Testis (tissue), 3 donors: Measurements from ENCODE around the gene EWSR1. TPM values are rescaled to one million over a fixed set of nuclear protein-coding genes. Genes with fewer than 3 reads are reported as not detected.

ENCODE experiments used
- DNase-seq: peaks from one replicate; pipeline ENCODE4 v3.0.0-alpha.2; 2019
- H3K27ac ChIP-seq, 2 donors: fragments of 200-600 bp; sonication (generic); one replicate each; pipeline ENCODE4 v1.5.1; 2019
- H3K27me3 ChIP-seq: fragments of 200-600 bp; sonication (generic); one replicate; pipeline ENCODE4 v1.5.1; 2019
- H3K36me3 ChIP-seq: fragments of 200-600 bp; sonication (generic); one replicate; pipeline ENCODE4 v1.5.1; 2017; ENCODE audit warnings: low read depth; ENCODE audit errors: missing control alignments
- H3K4me1 ChIP-seq: fragments of 200-600 bp; sonication (generic); one replicate; pipeline ENCODE4 v1.5.1; 2019
- H3K4me3 ChIP-seq, 2 donors: fragments of 200-600 bp; sonication (generic); one replicate each; pipeline ENCODE4 v1.5.1; 2017 to 2019
- H3K9me3 ChIP-seq: fragments of 200-600 bp; sonication (generic); one replicate; pipeline ENCODE4 v1.5.1; 2017
- CTCF ChIP-seq, 3 experiments: fragments of 450-650 bp in 2 of 3; fragments of 200-600 bp in 1 of 3; sonication (generic) in 1 of 3; IDR thresholded peaks; one replicate each; pipeline ENCODE4 v1.5.1; 2016 to 2019; ENCODE audit warnings: antibody characterized with exemption in 3 of 3, mild to moderate bottlenecking in 2 of 3, moderate library complexity in 1 of 3
- POLR2A ChIP-seq: fragments of 450-650 bp; IDR thresholded peaks from one replicate; pipeline ENCODE4 v1.6.1; 2017; ENCODE audit warnings: antibody characterized with exemption, mild to moderate bottlenecking, moderate library complexity
- WGBS, 2 donors: methylation state at CpG; one replicate each; pipeline ENCODE4 v1.1.5; 2018; 5-methylcytosine and 5-hydroxymethylcytosine counted together
- intact Hi-C: fragments of 100-400 bp; cut with DNase I; formaldehyde crosslinking; loops from one replicate; pipeline ENCODE4 v1.15.1; 2023; ENCODE audit warnings: low total_unique reads
- polyA plus RNA-seq: library from polyadenylated mRNA; stranded (reverse); fragments of 350-450 nt; fragmentation: Illumina TruSeq; extraction: RNeasy Lipid Tissue Mini Kit (QIAGEN cat#74804); gene quantifications from one replicate; pipeline ENCODE4 v1.2.3, GENCODE V29; 2014; ENCODE audit warnings: low read depth, low replicate concordance; ENCODE audit not compliant: insufficient read depth
- total RNA-seq, 2 donors: library from RNA; depleted of rRNA; stranded (reverse); fragments of >200 nt; gene quantifications; one replicate each; pipeline ENCODE4 v1.2.3, GENCODE V29; 2016

EWSR1 gene
- total and polyA plus RNA-seq, 3 donors from 2014 or later, result 286 to 451 (median 336) TPM

GRCh38 chr22:29260031-29260560 lies 8.0 kb upstream of the EWSR1 start:
- DNase-seq, result no peak

GRCh38 chr22:29260601-29261315 lies 7.3 kb upstream of the EWSR1 start:
- no peaks in the 10 kb centered on the region for H3K36me3 ChIP-seq
- DNase-seq, result no peak
- peaks cover 7% of the 10 kb centered on the region for H3K4me1 ChIP-seq
- no peaks in the 10 kb centered on the region for H3K9me3 ChIP-seq
- H3K27me3 ChIP-seq, result no peaks in the 10 kb centered on the region
- WGBS, 2 donors, result 62 to 67% methylated on average over 9 to 17 of the region's 17 CpGs
- TF ChIP-seq POLR2A (no peak), CTCF (IDR thresholded peaks at IDR 0.05) (no peak)
- intact Hi-C loops, result no loop called here
- H3K4me3 ChIP-seq, result no peak overlapping the region
- H3K27ac ChIP-seq, result no peak overlapping the region

More at GRCh38 chr22:29260031-29260560, 8.0 kb upstream of the EWSR1 start:
- Histone ChIP-seq H3K27ac (no peak overlapping the region), H3K9me3 (no peaks in the 10 kb centered on the region), H3K4me3 (no peak overlapping the region), H3K27me3 (no peaks in the 10 kb centered on the region), H3K36me3 (no peaks in the 10 kb centered on the region), H3K4me1 (peaks cover 6% of the 10 kb centered on the region)
- TF ChIP-seq CTCF (IDR thresholded peaks at IDR 0.05) (no peak), POLR2A (no peak)
- WGBS, 2 donors, result 92 to 93% methylated on average over 3 to 10 of the region's 13 CpGs
- intact Hi-C loops, result no loop called here

- WGBS, 2 donors, result 84 to 90% methylated on average over 3 to 14 of the region's 14 CpGs
- no peak for DNase-seq
- Histone ChIP-seq H3K4me1 (peaks cover 22% of the 10 kb centered on the region), H3K27ac (no peak overlapping the region), H3K4me3 (no peak overlapping the region), H3K36me3 (no peaks in the 10 kb centered on the region), H3K9me3 (no peaks in the 10 kb centered on the region), H3K27me3 (no peaks in the 10 kb centered on the region)
- TF ChIP-seq POLR2A (no peak), CTCF (IDR thresholded peaks at IDR 0.05) (no peak)
- intact Hi-C loops, result no loop called here
These were observed 4.2 kb upstream of the EWSR1 start for GRCh38 chr22:29263791-29264276.

GRCh38 chr22:29265305-29265704 lies 2.8 kb upstream of the EWSR1 start:
- Histone ChIP-seq H3K27me3 (no peaks in the 10 kb centered on the region), H3K4me3 (no peak overlapping the region), H3K27ac (no peak overlapping the region), H3K36me3 (no peaks in the 10 kb centered on the region), H3K9me3 (no peaks in the 10 kb centered on the region), H3K4me1 (peaks cover 33% of the 10 kb centered on the region)
- WGBS, 2 donors, result 70 to 93% methylated on average over 3 to 7 of the region's 7 CpGs
- intact Hi-C loops, result no loop called here
- TF ChIP-seq CTCF (IDR thresholded peaks at IDR 0.05) (no peak), POLR2A (no peak)
- DNase-seq, result no peak

- H3K9me3 ChIP-seq, result no peaks in the 10 kb centered on the region
- peaks cover 34% of the 10 kb centered on the region for H3K4me1 ChIP-seq
- TF ChIP-seq POLR2A (no peak), CTCF (IDR thresholded peaks at IDR 0.05) (no peak)
- H3K36me3 ChIP-seq, result no peaks in the 10 kb centered on the region
- intact Hi-C loops, result no loop called here
- WGBS, 2 donors, result 42 to 54% methylated on average over 4 of the region's 4 CpGs
- DNase-seq, result no peak
- H3K27me3 ChIP-seq, result no peaks in the 10 kb centered on the region
- no peak overlapping the region for H3K27ac ChIP-seq
- no peak overlapping the region for H3K4me3 ChIP-seq
These were observed 2.1 kb upstream of the EWSR1 start for GRCh38 chr22:29265929-29266328.
